ENCODE data around the gene EML5. TPM values are rescaled to one million over a fixed set of nuclear protein-coding genes. Genes with fewer than 3 reads are reported as not detected.
A peak's percentile ranks its signal among the peaks of the same experiment; 100 is the strongest.
"Not testable (repeated sequence)": the region's sequence is repeated elsewhere in the genome, so short reads cannot be mapped to it uniquely, and the experiment has no call there.

Gene EML5
- total RNA-seq, 1 experiment from 2014 or later: 0.64 TPM

- DNase-seq (ENCODE audit: low read depth): no peak
Observed at GRCh38 chr14:88802596-88802995, 9.8 kb upstream of the EML5 start.

- no peak for DNase-seq (ENCODE audit: low read depth)
Observed at GRCh38 chr14:88799522-88799921, 6.8 kb upstream of the EML5 start.

- DNase-seq (ENCODE audit: low read depth): no peak
Observed at GRCh38 chr14:88798156-88798555, 5.4 kb upstream of the EML5 start.

GRCh38 chr14:88793259-88793625 is 489 bp upstream of the EML5 start:
- no peak for DNase-seq (ENCODE audit: low read depth)

GRCh38 chr14:88791629-88792472 is 902 bp downstream of the EML5 start:
- peak; percentile 22 for DNase-seq (ENCODE audit: low read depth)

- DNase-seq (ENCODE audit: low read depth): no peak
Observed at GRCh38 chr14:88791252-88791621, 1.5 kb downstream of the EML5 start.

- no peak for DNase-seq (ENCODE audit: low read depth)
Observed at GRCh38 chr14:88790501-88791251, 2.1 kb downstream of the EML5 start.

GRCh38 chr14:88789573-88789972 is 3.2 kb downstream of the EML5 start:
- not testable (repeated sequence) for DNase-seq (ENCODE audit: low read depth)

GRCh38 chr14:88786715-88787114 is 6.0 kb downstream of the EML5 start:
- DNase-seq (ENCODE audit: low read depth): no peak

GRCh38 chr14:88785911-88786310 is 6.8 kb downstream of the EML5 start:
- DNase-seq (ENCODE audit: low read depth): no peak

GRCh38 chr14:88775532-88775931 is 17.2 kb downstream of the EML5 start:
- no peak for DNase-seq (ENCODE audit: low read depth)

- DNase-seq (ENCODE audit: low read depth): no peak
Observed at GRCh38 chr14:88770736-88771135, 22.0 kb downstream of the EML5 start.

- peak; percentile 76 for DNase-seq (ENCODE audit: low read depth)
Observed at GRCh38 chr14:88765130-88765529, 27.6 kb downstream of the EML5 start.

- no peak for DNase-seq (ENCODE audit: low read depth)
Observed at GRCh38 chr14:88753873-88754272, 38.9 kb downstream of the EML5 start.

GRCh38 chr14:88750945-88751344 is 41.8 kb downstream of the EML5 start:
- no peak for DNase-seq (ENCODE audit: low read depth)

GRCh38 chr14:88750413-88750812 is 42.3 kb downstream of the EML5 start:
- no peak for DNase-seq (ENCODE audit: low read depth)

GRCh38 chr14:88749139-88749538 is 43.6 kb downstream of the EML5 start:
- peak; percentile 43 for DNase-seq (ENCODE audit: low read depth)

GRCh38 chr14:88748288-88748687 is 44.5 kb downstream of the EML5 start:
- peak; percentile 12 for DNase-seq (ENCODE audit: low read depth)

GRCh38 chr14:88746052-88746451 is 46.7 kb downstream of the EML5 start:
- peak; percentile 18 for DNase-seq (ENCODE audit: low read depth)

- DNase-seq (ENCODE audit: low read depth): no peak
Observed at GRCh38 chr14:88737245-88737644, 55.5 kb downstream of the EML5 start.

GRCh38 chr14:88733121-88733520 is 59.6 kb downstream of the EML5 start:
- peak; percentile 11 for DNase-seq (ENCODE audit: low read depth)

- DNase-seq (ENCODE audit: low read depth): no peak
Observed at GRCh38 chr14:88729159-88729558, 63.6 kb downstream of the EML5 start.

GRCh38 chr14:88727057-88727456 is 65.7 kb downstream of the EML5 start:
- no peak for DNase-seq (ENCODE audit: low read depth)
